Keratinocyte (primary cell): Measurements from ENCODE around the gene WDSUB1. TPM values are rescaled to one million over a fixed set of nuclear protein-coding genes. Genes with fewer than 3 reads are reported as not detected.

Experiments used
- DNase-seq: peaks from one replicate; pipeline ENCODE4 v3.0.0-alpha.2; 2011; ENCODE audit warnings: low read depth, missing footprints, low spot score
- FAIRE-seq: peaks from 2 replicates; lab custom pipeline; 2011; peaks lifted over from hg19 to GRCh38; lab: Jason Lieb, UNC
- H2AFZ ChIP-seq: 2 replicates; pipeline ENCODE4 v1.6.0; 2012; ENCODE audit warnings: low read length, control low read depth, inconsistent platforms; ENCODE audit not compliant: control insufficient read depth
- H3K27ac ChIP-seq: 2 replicates; pipeline ENCODE4 v1.5.1; 2011; ENCODE audit warnings: low read length; ENCODE audit not compliant: control insufficient read depth, insufficient read depth
- H3K27me3 ChIP-seq: 3 replicates; pipeline ENCODE4 v1.6.0; 2011; ENCODE audit warnings: low read length; ENCODE audit not compliant: control insufficient read depth, insufficient read depth; ENCODE audit errors: extremely low read depth
- H3K36me3 ChIP-seq, 2 experiments: 2 replicates in 1 of 2; 3 replicates in 1 of 2; pipeline ENCODE4 v1.5.1; 2011; ENCODE audit warnings: low read length in 2 of 2, mild to moderate bottlenecking in 1 of 2; ENCODE audit not compliant: control insufficient read depth in 2 of 2, insufficient read depth in 2 of 2; ENCODE audit errors: extremely low read depth in 1 of 2
- H3K4me1 ChIP-seq: 3 replicates; pipeline ENCODE4 v1.5.1; 2011; ENCODE audit warnings: low read length; ENCODE audit not compliant: control insufficient read depth, insufficient read depth; ENCODE audit errors: extremely low read depth
- H3K4me2 ChIP-seq: 3 replicates; pipeline ENCODE4 v1.6.0; 2011; ENCODE audit warnings: low read depth, low read length; ENCODE audit not compliant: control insufficient read depth, insufficient read depth; ENCODE audit errors: extremely low read depth
- H3K4me3 ChIP-seq, 3 experiments: fragments of 200-600 bp in 1 of 3; sonication (generic) in 1 of 3; 2 replicates in 2 of 3; 3 replicates in 1 of 3; pipeline ENCODE4 v1.5.1; 2011 to 2016; ENCODE audit warnings: low read length in 3 of 3, mild to moderate bottlenecking in 3 of 3, control low read depth in 2 of 3, inconsistent platforms in 1 of 3, low read depth in 1 of 3, mixed read lengths in 1 of 3, mixed run types in 1 of 3, moderate library complexity in 1 of 3; ENCODE audit not compliant: control insufficient read depth in 2 of 3, insufficient read depth in 2 of 3; ENCODE audit errors: extremely low read depth in 1 of 3
- H3K79me2 ChIP-seq: 2 replicates; pipeline ENCODE4 v1.6.0; 2012; ENCODE audit warnings: low read length; ENCODE audit not compliant: control insufficient read depth, insufficient read depth
- H3K9ac ChIP-seq: 3 replicates; pipeline ENCODE4 v1.6.0; 2011; ENCODE audit warnings: low read length; ENCODE audit not compliant: control insufficient read depth, insufficient read depth; ENCODE audit errors: extremely low read depth
- H3K9me1 ChIP-seq: 3 replicates; pipeline ENCODE4 v1.6.0; 2011; ENCODE audit warnings: low read length; ENCODE audit not compliant: control insufficient read depth, insufficient read depth; ENCODE audit errors: extremely low read depth
- H3K9me3 ChIP-seq: 2 replicates; pipeline ENCODE4 v1.5.1; 2012; ENCODE audit warnings: low read depth, low read length; ENCODE audit not compliant: control insufficient read depth
- H4K20me1 ChIP-seq: 3 replicates; pipeline ENCODE4 v1.6.0; 2011; ENCODE audit warnings: low read length; ENCODE audit not compliant: control insufficient read depth, insufficient read depth; ENCODE audit errors: extremely low read depth
- EZH2 ChIP-seq: IDR thresholded peaks from one replicate; pipeline ENCODE4 v1.6.1; 2012; ENCODE audit warnings: inconsistent platforms, mild to moderate bottlenecking, low read length, moderate library complexity
- dilution Hi-C: fragments of 300-500 bp; cut with MboI; formaldehyde crosslinking; loops from one replicate; pipeline ENCODE4 v1.7.0; 2020; ENCODE audit warnings: low sequenced_read_pairs; ENCODE audit not compliant: extremely low pct_ligation_motif_present
- polyA plus RNA-seq, 5 experiments: library from polyadenylated mRNA; depleted of rRNA in 3 of 5; stranded (reverse) in 3 of 5; stranded (forward) in 1 of 5; unstranded in 1 of 5; fragments of >200 nt; gene quantifications; 1 replicate in 1 of 5; 2 replicates in 3 of 5; 3 replicates in 1 of 5; pipeline versions ENCODE4 v1.2.1 to v1.2.3, GENCODE V29; 2011 to 2012; ENCODE audit warnings: missing spikeins in 2 of 5, low read depth in 1 of 5, low replicate concordance in 1 of 5
- TF ChIP-seq, protein P1 (sequence below), 3 experiments: IDR thresholded peaks in 1 of 3; conservative IDR thresholded peaks in 1 of 3; optimal IDR thresholded peaks in 1 of 3; 2 replicates in 2 of 3; 3 replicates in 1 of 3; pipeline versions ENCODE3 to v1.5.1; 2011; ENCODE audit warnings: low read length in 3 of 3, mild to moderate bottlenecking in 3 of 3, moderate library complexity in 2 of 3, control low read depth in 1 of 3, inconsistent platforms in 1 of 3; ENCODE audit not compliant: insufficient read depth in 2 of 3; ENCODE audit errors: extremely low read depth in 1 of 3

The WDSUB1 gene
- polyA plus RNA-seq, 1 donor (not counting 4 experiments of a cell fraction or from before 2014, with no cell fraction given): 4.0 TPM

DNA sequence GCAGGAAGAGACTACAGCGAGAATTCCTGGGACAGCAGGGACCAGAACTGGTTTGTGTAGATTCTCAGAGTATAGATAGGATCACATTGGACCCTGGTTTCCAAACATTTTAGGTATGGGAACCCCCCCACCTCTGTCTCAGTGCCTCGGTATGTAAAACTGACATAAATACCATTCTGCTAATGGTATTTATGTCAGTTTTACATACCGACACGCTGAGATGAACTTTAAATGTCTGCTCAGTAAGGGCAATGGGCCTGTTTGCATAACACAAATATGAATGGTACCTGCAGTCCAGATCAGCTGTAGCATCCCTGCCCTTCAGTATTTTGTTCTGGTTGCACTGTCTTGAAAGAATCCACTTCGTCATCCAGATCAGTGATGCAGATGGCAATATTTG is 73.2 kb downstream of the WDSUB1 start:
- peaks cover 26 to 39% of the 10 kb centered on the region in 2 experiments for H3K36me3 ChIP-seq
- dilution Hi-C loops: no loop called here
- FAIRE-seq: no peak

DNA sequence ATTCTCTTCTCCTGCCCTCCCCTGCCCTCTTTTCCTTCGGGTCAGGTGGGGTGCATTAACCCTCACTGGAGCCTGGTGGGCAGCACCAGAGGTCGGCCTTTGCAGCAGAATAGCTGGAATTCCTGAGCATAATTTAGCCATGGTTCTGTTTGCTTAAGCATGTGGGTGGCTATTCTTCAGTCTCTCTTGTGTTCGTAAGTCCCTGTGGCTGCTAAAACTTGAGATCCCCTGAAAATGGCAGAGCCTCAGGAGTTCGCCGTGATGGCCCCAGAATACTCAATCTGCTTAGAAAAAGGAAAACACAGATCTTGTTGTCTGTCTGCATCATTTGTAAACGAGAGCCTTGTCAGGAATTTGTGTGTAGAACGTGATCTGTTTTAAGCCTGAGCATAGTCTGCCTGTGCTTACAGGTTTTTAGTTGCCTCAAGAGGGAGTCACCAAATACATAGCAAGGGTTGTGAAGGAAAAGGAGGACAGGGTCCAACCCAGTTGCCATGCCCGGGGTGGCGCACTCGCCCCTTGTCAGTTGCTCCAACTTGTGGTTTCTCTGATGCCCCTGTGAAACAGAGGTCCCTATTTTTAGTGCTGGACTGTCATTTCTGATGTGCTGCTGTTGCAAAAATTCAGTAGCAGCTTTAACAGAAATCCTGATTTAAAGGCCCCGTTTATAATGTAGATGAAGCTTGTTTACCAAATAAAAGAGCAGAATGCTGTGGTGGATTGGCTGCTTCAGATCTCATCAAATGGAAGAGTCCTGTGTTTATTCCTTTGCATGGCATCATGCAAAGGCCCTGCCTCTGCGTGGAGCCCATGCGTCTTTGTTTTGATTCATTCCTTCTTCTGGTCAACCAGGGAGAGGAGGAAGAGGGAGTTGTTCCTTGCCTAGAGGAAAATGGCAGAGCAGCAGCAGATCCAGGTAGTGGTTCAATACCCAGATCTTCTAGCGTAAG is 74.8 kb downstream of the WDSUB1 start:
- no peaks in the 10 kb centered on the region for H4K20me1 ChIP-seq
- DNase-seq: no peak
- H3K9me3 ChIP-seq: no peaks in the 10 kb centered on the region
- peaks cover 4% of the 10 kb centered on the region for H3K9me1 ChIP-seq
- no peak overlapping the region for H3K27ac ChIP-seq
- H2AFZ ChIP-seq: no peak overlapping the region
- H3K27me3 ChIP-seq: no peaks in the 10 kb centered on the region
- no peak overlapping the region for H3K9ac ChIP-seq
- TF ChIP-seq EZH2: no peak
- TF ChIP-seq, protein P1, sequence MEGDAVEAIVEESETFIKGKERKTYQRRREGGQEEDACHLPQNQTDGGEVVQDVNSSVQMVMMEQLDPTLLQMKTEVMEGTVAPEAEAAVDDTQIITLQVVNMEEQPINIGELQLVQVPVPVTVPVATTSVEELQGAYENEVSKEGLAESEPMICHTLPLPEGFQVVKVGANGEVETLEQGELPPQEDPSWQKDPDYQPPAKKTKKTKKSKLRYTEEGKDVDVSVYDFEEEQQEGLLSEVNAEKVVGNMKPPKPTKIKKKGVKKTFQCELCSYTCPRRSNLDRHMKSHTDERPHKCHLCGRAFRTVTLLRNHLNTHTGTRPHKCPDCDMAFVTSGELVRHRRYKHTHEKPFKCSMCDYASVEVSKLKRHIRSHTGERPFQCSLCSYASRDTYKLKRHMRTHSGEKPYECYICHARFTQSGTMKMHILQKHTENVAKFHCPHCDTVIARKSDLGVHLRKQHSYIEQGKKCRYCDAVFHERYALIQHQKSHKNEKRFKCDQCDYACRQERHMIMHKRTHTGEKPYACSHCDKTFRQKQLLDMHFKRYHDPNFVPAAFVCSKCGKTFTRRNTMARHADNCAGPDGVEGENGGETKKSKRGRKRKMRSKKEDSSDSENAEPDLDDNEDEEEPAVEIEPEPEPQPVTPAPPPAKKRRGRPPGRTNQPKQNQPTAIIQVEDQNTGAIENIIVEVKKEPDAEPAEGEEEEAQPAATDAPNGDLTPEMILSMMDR (optimal IDR thresholded peaks at IDR 0.05 in 1 of 3, IDR thresholded peaks at IDR 0.05 in 1 of 3, conservative IDR thresholded peaks at IDR 0.05 in 1 of 3; ENCODE audit: extremely low read depth in 1 of 3, insufficient read depth in 2 of 3, low read length in 3 of 3): no peak
- H3K4me1 ChIP-seq: no peaks in the 10 kb centered on the region
- FAIRE-seq: no peak
- no peak overlapping the region for H3K4me2 ChIP-seq
- dilution Hi-C loops: no loop called here
- no peak overlapping the region for H3K4me3 ChIP-seq
- H3K36me3 ChIP-seq: peaks cover 25 to 30% of the 10 kb centered on the region in 2 experiments
- H3K79me2 ChIP-seq: no peaks in the 10 kb centered on the region

More for the DNA sequence above, 73.2 kb downstream of the WDSUB1 start:
- no peak overlapping the region for H3K9ac ChIP-seq
- H3K27me3 ChIP-seq: no peaks in the 10 kb centered on the region
- H3K9me3 ChIP-seq: no peaks in the 10 kb centered on the region
- no peaks in the 10 kb centered on the region for H3K79me2 ChIP-seq
- no peak overlapping the region for H3K4me3 ChIP-seq
- no peaks in the 10 kb centered on the region for H3K4me1 ChIP-seq
- no peak overlapping the region for H2AFZ ChIP-seq
- peaks cover 4% of the 10 kb centered on the region for H3K9me1 ChIP-seq
- no peak overlapping the region for H3K27ac ChIP-seq
- TF ChIP-seq, protein P1 (optimal IDR thresholded peaks at IDR 0.05 in 1 of 3, IDR thresholded peaks at IDR 0.05 in 1 of 3, conservative IDR thresholded peaks at IDR 0.05 in 1 of 3; ENCODE audit: extremely low read depth in 1 of 3, insufficient read depth in 2 of 3, low read length in 3 of 3): no peak
- no peak for TF ChIP-seq EZH2
- no peaks in the 10 kb centered on the region for H4K20me1 ChIP-seq
- H3K4me2 ChIP-seq: no peak overlapping the region
- no peak for DNase-seq
